A673 (cell line): Measurements from ENCODE around the gene RPTN. TPM values are rescaled to one million over a fixed set of nuclear protein-coding genes. Genes with fewer than 3 reads are reported as not detected.

Experiments
- BruUV-seq: library from RNA; stranded (reverse); fragments of 400-500 nt; replicated peaks from 2 replicates; lab custom pipeline; 2021; lab: Mats Ljungman, UMichigan
- CTCF ChIA-PET: fragments of 300-600 bp; sonication (Branson Sonifier 250); formaldehyde crosslinking; loops from one replicate; lab custom pipeline; 2022; ENCODE audit warnings: antibody characterized with exemption; lab: Charles Lee
- POLR2A ChIA-PET: fragments of 300-600 bp; sonication (Branson Sonifier 250); formaldehyde crosslinking; loops from one replicate; lab custom pipeline; 2022; ENCODE audit warnings: antibody characterized with exemption; ENCODE audit not compliant: low non-redundant PET; lab: Charles Lee
- DNase-seq: peaks from one replicate; pipeline ENCODE4 v3.0.0-alpha.2; 2015; ENCODE audit warnings: low spot score
- H3K27ac ChIP-seq: fragments of 200-600 bp; sonication (generic); 2 replicates; pipeline ENCODE4 v1.5.1; 2016; ENCODE audit warnings: mixed run types, low read depth, mild to moderate bottlenecking, mixed read lengths, antibody characterized with exemption, low read length; ENCODE audit not compliant: poor library complexity, severe bottlenecking
- H3K27me3 ChIP-seq: fragments of 200-600 bp; sonication (generic); replicated peaks from 2 replicates; pipeline ENCODE4 v1.6.1; 2017; ENCODE audit warnings: mixed run types, low read depth, mild to moderate bottlenecking, mixed read lengths, antibody characterized with exemption, low read length; ENCODE audit not compliant: insufficient read depth, poor library complexity
- H3K36me3 ChIP-seq: fragments of 200-600 bp; sonication (generic); 2 replicates; pipeline ENCODE4 v1.6.1; 2016; ENCODE audit warnings: mixed run types, mild to moderate bottlenecking, mixed read lengths, antibody characterized with exemption, low read length; ENCODE audit not compliant: insufficient read depth, poor library complexity, severe bottlenecking
- H3K4me1 ChIP-seq: fragments of 200-600 bp; sonication (generic); 2 replicates; pipeline ENCODE4 v1.6.1; 2017; ENCODE audit warnings: mixed run types, mild to moderate bottlenecking, mixed read lengths, antibody characterized with exemption, low read length; ENCODE audit not compliant: insufficient read depth, poor library complexity, severe bottlenecking
- H3K4me3 ChIP-seq: fragments of 200-600 bp; sonication (generic); 2 replicates; pipeline ENCODE4 v1.5.1; 2016; ENCODE audit warnings: low read depth, mixed run types, mild to moderate bottlenecking, mixed read lengths, low read length; ENCODE audit not compliant: poor library complexity, severe bottlenecking
- H3K9me3 ChIP-seq: fragments of 200-600 bp; sonication (generic); 2 replicates; pipeline ENCODE4 v1.6.1; 2016; ENCODE audit warnings: mixed run types, low read depth, mild to moderate bottlenecking, mixed read lengths, antibody characterized with exemption, low read length; ENCODE audit not compliant: poor library complexity, severe bottlenecking
- CTCF ChIP-seq: fragments of 300-800, 200-600 bp; sonication (generic); conservative IDR thresholded peaks from 2 replicates; pipeline ENCODE4 v1.5.1; 2017; ENCODE audit warnings: low read depth, mild to moderate bottlenecking, antibody characterized with exemption, low read length, moderate library complexity, mixed read lengths
- EZH2 ChIP-seq: fragments of 200-600 bp; sonication (generic); IDR thresholded peaks from 2 replicates; pipeline ENCODE4 v1.6.1; 2017; ENCODE audit warnings: borderline replicate concordance, low read depth, mild to moderate bottlenecking, mixed read lengths, antibody characterized with exemption, low read length; ENCODE audit not compliant: poor library complexity, severe bottlenecking
- intact Hi-C: fragments of 100-400 bp; cut with micrococcal nuclease; formaldehyde crosslinking; loops from one replicate; pipeline ENCODE4 v1.10.0; 2022; ENCODE audit not compliant: unreplicated experiment
- total RNA-seq: library from RNA; stranded (reverse); gene quantifications from 2 replicates; pipeline ENCODE4 v1.2.3, GENCODE V29; 2021

Gene RPTN
- total RNA-seq, 1 experiment from 2014 or later: not detected

DNA sequence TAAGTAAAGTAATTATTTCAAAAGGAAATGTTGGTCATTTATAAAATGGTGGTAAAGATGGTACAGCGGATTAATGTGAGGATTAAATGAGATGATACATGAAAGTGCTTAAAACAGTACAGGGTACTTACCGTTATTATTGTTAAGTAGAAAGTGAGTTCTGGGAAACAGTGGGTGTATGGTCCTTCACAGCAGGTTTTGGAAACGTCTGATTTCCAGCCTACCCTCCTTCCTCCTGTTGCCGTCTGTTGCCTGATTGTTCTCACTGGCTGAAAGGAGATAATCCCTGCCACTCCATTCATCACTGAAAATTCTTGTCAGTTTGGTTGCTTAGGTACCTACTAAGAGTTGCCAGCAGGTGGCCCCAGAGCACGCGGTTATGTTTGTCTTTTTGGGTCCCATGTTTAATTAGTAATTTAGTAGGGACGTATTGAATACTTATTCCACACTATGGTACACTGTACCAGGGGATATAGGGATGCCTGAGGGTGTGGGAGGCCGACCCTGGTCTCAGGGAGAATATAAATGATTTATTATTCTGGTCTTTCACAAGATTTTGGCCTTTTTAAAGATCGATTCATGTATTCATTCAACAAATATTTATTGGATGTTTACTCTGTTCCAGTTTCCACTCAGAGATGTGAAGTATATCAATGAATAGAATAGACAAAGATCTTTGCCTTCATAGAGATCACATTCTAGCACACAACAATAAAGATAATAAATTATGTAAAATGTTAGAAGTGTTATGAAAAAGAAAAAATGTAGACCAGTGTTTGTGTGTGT lies 30.8 kb upstream of the RPTN start:
- TF ChIP-seq EZH2 (no peak), CTCF (peak; percentile 82)
- CTCF ChIA-PET: interaction anchor here (0.9 to 1.6 kb wide), 2 partner anchors 269 to 291 kb away, joined by 3 to 20 read pairs; no protein-coding TSS in a partner anchor
- Histone ChIP-seq H3K9me3 (no peaks in the 10 kb centered on the region), H3K27ac (no peak overlapping the region), H3K36me3 (no peaks in the 10 kb centered on the region), H3K4me3 (peak overlapping the region; percentile 46), H3K4me1 (no peaks in the 10 kb centered on the region), H3K27me3 (no peaks in the 10 kb centered on the region)
- peak; percentile 88 for DNase-seq
- intact Hi-C loops: loop anchor here (1.0 to 5.0 kb wide), 3 partner anchors 157 to 268 kb away; no protein-coding TSS in a partner anchor
- POLR2A ChIA-PET: no interaction called here
- BruUV-seq: no TSS peak

GRCh38 chr1:152188673-152189591 lies 29.9 kb upstream of the RPTN start:
- no peaks in the 10 kb centered on the region for H3K27me3 ChIP-seq
- POLR2A ChIA-PET: interaction anchor here (0.7 kb wide), 1 partner anchor 115 kb away, joined by 3 read pairs; no protein-coding TSS in a partner anchor
- H3K4me1 ChIP-seq: no peaks in the 10 kb centered on the region
- H3K36me3 ChIP-seq: no peaks in the 10 kb centered on the region
- H3K9me3 ChIP-seq: no peaks in the 10 kb centered on the region
- DNase-seq: peak; percentile 64
- CTCF ChIA-PET: interaction anchor here (0.9 to 1.6 kb wide), 2 partner anchors 270 to 291 kb away, joined by 3 to 20 read pairs; no protein-coding TSS in a partner anchor
- peak overlapping the region; percentile 46 for H3K4me3 ChIP-seq
- intact Hi-C loops: loop anchor here (1.0 to 5.0 kb wide), 3 partner anchors 158 to 269 kb away; no protein-coding TSS in a partner anchor
- no TSS peak for BruUV-seq
- H3K27ac ChIP-seq: no peak overlapping the region
- TF ChIP-seq CTCF (peak; percentile 88), EZH2 (no peak)
